NCI-H187 (cell line): ENCODE results near the gene TTF1.
"Not testable (repeated sequence)": the region's sequence is repeated elsewhere in the genome, so short reads cannot be mapped to it uniquely, and the experiment has no call there.

Experiments used
- DNase-seq, 2 experiments: peaks; one replicate each; lab custom pipeline; 2025; lab: John Stamatoyannopoulos, UW

Gene TTF1

GRCh38 chr9:132411091-132411508 lies 4.5 kb upstream of the TTF1 start:
- peak in 1 of 2 experiments; percentile 30 for DNase-seq

GRCh38 chr9:132410642-132411041 lies 4.0 kb upstream of the TTF1 start:
- no peak for DNase-seq

DNA sequence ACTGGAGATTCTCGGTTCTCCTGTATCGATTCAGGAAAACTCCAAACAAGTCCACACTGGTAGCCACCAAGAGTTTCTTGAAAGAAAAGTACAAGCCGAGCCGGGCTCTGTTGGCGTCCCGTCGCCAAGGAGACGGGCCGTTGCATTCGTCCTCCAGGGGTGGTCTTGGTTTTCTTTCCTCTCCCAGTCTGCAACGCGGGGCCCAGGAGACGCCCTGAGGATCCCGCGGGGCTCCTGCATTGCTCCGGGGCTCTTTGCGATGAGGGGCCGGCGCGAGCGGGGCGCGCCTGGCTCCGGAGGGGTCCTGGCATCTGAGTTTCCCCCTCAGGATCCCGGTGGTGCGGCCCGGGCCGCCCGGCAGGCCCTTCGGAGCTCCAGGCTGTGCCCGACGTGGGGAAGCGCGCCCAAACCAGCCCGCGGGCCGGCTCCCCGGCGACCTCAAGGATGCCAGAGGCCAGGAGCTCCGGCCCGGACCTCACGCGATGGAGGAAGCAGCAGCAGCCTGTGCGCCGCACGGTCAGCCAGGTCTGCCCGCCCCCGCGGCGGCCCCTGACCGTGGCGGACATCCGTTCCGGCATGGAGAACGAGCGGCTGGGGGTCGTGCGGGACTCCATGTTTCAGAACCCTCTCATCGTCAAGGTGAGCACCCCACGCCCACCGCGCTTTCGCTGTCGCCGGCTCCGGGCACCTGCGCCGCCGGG lies 3.3 kb upstream of the TTF1 start, which contains the start of gene CFAP77:
Gene CFAP77, plus strand, starts transcription at position 384 of the 701 bp plus-strand sequence. Its CDS starts 61 bp downstream, at position 445.
- DNase-seq = no peak

- no peak for DNase-seq
Measured at GRCh38 chr9:132408521-132408920, 1.9 kb upstream of the TTF1 start.

- no peak for DNase-seq
Measured at GRCh38 chr9:132407196-132407595, 556 bp upstream of the TTF1 start.

- no peak for DNase-seq
Measured at GRCh38 chr9:132404228-132404881, 2.3 kb downstream of the TTF1 start.

GRCh38 chr9:132401824-132402223 lies 4.8 kb downstream of the TTF1 start:
- no peak for DNase-seq

DNA sequence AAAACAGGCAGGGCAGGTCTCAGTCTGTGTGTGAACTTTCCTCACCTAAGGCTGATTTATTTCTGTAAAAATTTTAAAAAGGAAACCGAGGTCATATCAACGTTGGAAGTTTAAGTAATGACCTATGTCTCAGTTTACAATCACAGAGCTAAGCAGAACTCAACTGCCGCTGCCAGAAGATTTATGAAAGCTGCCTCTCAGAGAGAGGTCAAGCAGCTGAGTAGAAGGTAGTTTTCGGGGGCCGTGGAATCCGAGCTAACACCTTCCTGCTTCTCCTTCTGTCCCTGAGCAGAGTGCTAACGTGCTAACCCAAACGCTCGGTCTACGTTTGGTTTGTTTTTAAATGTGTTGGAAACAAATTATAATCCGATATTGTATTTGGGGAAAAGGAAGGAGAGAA lies 11.1 kb downstream of the TTF1 start:
- no peak for DNase-seq

DNA sequence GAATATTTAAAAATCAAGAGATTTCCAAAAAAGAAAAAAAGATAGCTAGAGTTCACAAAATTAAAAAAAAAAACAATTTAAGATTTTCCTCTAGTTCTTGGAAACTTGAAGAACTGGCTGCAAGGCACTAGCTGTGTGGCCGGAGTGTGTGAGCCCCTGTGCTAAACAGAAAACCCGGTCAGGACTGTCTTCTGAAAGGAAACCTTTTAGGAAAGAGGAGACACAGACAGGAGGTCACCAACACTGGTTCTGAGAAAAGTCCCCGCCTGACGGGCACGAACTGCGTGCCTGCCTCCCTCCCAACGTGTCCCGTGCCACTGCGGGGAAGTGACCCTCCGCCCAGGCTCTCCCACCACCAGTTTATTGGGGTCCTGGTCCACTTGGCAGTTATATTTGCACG lies 15.2 kb downstream of the TTF1 start:
- no peak for DNase-seq

DNA sequence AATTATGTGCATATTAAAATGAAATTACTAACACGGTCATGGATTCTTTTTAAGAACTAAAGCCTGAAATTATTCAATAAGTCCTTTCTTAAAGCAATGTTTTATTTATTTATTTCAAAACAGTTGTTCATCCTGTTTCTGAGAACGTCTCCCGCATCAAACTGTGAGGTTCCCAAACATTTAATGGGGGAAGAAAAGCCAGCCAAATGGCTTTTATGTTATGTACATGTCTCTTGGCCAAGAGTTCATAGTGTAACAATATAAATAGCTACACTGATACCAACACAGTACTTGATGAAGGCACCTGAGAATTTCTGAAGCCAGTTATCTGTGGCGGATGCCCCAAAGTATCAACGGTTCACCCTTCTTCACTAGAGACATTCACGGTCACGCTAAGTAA lies 15.7 kb downstream of the TTF1 start:
- DNase-seq = no peak

DNA sequence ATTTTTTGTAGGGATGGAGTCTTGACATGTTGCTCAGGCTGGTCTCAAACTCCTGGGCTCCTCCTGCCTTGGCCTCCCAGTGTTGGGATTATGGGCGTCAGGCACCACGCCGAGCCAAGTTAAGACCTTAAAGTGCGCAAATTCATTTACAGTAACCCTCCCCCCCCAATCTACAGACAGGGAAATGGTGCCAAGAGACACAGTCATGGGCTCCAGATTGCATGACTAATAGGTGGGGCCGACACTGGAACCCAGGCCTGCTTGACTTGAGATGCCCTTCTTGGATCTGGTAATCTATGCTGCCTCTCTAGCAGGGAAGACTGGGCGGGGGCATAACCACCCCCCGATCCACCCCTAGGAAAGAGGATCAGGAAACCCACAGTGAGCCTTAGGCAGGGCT lies 19.5 kb downstream of the TTF1 start:
- no peak for DNase-seq

GRCh38 chr9:132384376-132384775 lies 22.3 kb downstream of the TTF1 start:
- no peak for DNase-seq

- DNase-seq = no peak
Measured at GRCh38 chr9:132383462-132383883, 23.2 kb downstream of the TTF1 start.

DNA sequence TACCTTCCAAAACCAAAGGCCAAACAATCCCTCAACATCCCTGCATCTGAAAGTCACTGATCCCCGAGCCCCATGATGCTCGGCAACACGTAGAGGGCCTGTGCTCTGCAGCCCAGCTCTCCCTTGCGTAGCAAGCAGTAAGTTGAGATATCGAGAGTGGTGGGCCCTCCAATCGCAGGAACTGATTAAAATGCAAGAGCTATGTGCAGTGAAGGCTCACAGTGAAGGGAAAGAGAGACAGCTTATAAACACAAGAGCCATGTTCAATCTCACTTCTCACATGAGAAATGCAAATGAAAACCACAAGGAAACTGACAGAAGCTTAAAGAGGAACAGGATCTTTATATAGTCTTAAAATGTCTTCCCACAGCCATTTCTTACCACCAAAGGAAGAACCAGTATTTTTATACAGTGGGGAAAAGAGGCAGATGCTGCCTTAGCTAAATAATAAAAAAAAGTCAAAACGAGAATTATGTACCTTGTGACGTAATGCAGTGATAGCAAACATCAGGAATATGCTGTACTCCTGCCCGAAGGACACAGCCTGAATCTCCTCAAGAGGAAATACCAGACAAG lies 24.6 kb downstream of the TTF1 start:
- DNase-seq = no peak

- DNase-seq = not testable (repeated sequence)
Measured at GRCh38 chr9:132378416-132378815, 28.2 kb downstream of the TTF1 start.

DNA sequence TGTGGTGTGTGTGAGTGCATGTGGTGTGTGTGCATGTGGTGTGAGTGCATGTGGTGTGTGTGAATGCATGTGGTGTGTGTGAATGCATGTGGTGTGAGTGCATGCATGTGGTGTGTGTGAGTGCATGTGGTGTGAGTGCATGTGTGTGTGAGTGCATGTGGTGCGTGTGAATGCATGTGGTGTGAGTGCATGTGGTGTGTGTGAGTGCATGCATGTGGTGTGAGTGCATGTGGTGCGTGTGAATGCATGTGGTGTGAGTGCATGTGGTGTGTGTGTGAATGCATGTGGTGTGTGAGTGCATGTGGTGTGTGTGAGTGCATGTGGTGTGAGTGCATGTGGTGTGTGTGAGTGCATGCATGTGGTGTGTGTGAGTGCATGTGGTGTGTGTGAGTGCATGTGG lies 28.9 kb downstream of the TTF1 start:
- not testable (repeated sequence) for DNase-seq

GRCh38 chr9:132372177-132373095 lies 34.2 kb downstream of the TTF1 start:
- no peak for DNase-seq

GRCh38 chr9:132370592-132370991 lies 36.0 kb downstream of the TTF1 start:
- DNase-seq = no peak

- DNase-seq = no peak
Measured at GRCh38 chr9:132369421-132369820, 37.2 kb downstream of the TTF1 start.

DNA sequence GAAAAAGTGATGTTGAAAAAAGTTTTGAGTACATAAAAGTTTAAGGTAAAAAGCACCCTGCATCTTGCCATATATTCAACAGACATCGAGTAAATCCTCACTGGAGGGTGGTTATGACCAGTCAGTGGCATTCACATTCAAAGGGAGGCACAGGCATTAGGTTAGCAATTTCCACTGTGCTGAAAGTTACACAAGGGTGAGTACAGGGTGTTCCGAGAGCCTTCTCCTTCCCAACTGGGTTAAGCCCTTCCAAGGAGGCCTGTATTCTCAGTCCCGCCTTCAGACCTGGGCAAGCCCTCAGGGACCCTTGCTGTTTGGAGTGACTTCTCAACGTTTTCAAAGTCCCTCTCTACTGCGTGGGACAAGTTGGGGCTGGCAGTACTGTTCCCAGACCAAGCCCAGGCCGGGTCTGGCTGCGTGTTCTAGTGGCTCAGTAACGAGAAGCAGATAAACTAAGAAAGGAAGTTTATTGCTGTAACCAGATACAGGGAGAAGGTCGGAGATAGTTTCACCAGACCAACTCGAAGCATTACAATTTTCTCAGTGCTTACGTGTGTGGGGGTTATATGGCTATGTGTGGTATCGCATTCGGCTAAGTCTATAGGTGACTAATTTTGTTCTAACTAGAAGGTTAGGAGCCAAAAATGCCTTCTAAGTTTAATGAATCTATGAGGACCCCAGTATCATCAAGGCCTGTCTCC lies 38.9 kb downstream of the TTF1 start:
- DNase-seq = no peak

GRCh38 chr9:132366481-132366880 lies 40.2 kb downstream of the TTF1 start:
- DNase-seq = no peak

GRCh38 chr9:132365986-132366385 lies 40.7 kb downstream of the TTF1 start:
- DNase-seq = no peak
